Measurements from ENCODE around the gene BEST3.

GRCh38 chr12:69608114-69608513 lies 91.0 kb downstream of the BEST3 start:
- TF ChIP-seq CTCF (IDR thresholded peaks at IDR 0.05; ENCODE audit: poor library complexity): no peak
- TF ChIP-seq EZH2 (IDR thresholded peaks at IDR 0.05; ENCODE audit: borderline replicate concordance): no peak

Data from hepatocyte (in vitro differentiated cells).